Measurements from ENCODE around the gene BLOC1S5. TPM values are rescaled to one million over a fixed set of nuclear protein-coding genes. Genes with fewer than 3 reads are reported as not detected.
"Not testable (repeated sequence)": the region's sequence is repeated elsewhere in the genome, so short reads cannot be mapped to it uniquely, and the experiment has no call there.

BLOC1S5 gene
- total and polyA plus RNA-seq, 2 of the 13 experiments (the other 11 are each of a cell fraction or from before 2014, with no cell fraction given): 10.5 to 41.5 TPM

DNA sequence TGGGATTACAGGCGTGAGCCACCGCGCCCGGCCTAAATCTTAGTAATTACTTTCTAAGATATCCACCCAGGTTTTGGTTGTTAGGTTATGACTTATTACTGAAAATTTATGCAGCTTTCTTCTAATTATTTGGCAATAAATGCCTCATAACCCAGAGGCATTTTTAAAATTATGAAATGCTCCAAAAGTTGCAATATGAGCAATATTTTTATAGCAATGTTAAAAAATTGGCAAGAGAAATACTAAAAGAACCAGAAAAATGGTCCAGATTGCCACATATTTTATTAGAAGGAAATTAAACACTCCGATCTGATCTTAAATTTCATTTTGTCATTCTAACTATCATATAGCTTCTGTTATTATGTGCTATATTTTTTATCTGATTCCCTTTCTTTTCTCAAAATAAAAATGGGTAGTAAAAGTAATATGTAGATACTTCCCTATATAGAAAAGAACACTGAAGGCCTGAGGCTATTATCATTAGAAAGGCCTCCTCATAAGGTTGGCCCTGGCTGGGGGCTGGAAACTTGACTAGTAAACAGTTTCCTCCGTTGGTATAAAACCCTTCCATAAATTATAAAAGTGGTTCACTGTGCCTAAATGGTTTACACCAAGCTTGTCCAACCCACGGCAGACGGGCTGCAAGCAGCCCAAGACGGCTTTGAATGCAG is 22.1 kb downstream of the BLOC1S5 start:
- CTCF ChIA-PET (ENCODE audit: low intra/inter-chr PET ratio, low total read pairs): no interaction called here
- no TSS peak for BruUV-seq (replicated peaks)
- peaks cover 9 to 32% of the 10 kb centered on the region in 2 experiments for H3K36me3 ChIP-seq (replicated peaks in 1 of 2; ENCODE audit: control insufficient read depth in 1 of 2, insufficient read depth in 2 of 2, low read length in 2 of 2)

DNA sequence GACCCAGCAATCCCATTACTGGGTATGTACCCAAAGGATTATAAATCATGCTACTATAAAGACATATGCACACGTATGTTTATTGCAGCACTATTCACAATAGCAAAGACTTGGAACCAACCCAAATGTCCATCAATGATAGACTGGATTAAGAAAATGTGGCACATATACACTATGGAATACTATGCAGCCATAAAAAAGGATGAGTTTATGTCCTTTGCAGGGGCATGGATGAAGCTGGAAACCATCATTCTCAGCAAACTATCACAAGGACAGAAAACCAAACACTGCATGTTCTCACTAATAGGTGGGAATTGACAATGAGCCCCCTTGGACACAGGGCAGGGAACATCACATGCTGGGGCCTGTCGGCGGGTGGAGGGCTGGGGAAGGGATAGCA is 30.1 kb downstream of the BLOC1S5 start:
- H3K27ac ChIP-seq (ENCODE audit: extremely low read length, insufficient read depth, low read length); CTCF ChIA-PET (ENCODE audit: low intra/inter-chr PET ratio, low total read pairs); H3K4me3 ChIP-seq (replicated peaks in 1 of 3; ENCODE audit: insufficient read depth in 1 of 3, low read depth in 2 of 3, low read length in 3 of 3); H2AFZ ChIP-seq (ENCODE audit: low read length); H3K4me1 ChIP-seq (ENCODE audit: insufficient read depth, low read length); H4K20me1 ChIP-seq (ENCODE audit: insufficient read depth, low read length); intact Hi-C loops (cut with micrococcal nuclease; ENCODE audit: unreplicated experiment); H3K4me2 ChIP-seq (ENCODE audit: low read depth, low read length); POLR2A ChIA-PET; BruUV-seq (replicated peaks); in situ Hi-C loops (cut with HindIII; ENCODE audit: extremely low pct_ligation_motif_present, low pct_unique_long_range_greater_than_20kb); ATAC-seq; H3K9me3 ChIP-seq (ENCODE audit: low read length); FAIRE-seq; DNase-seq (ENCODE audit: low spot score); H3K27me3 ChIP-seq (ENCODE audit: control insufficient read depth in 1 of 2, insufficient read depth in 2 of 2, low read length in 2 of 2); H3K9ac ChIP-seq (ENCODE audit: insufficient read depth, low read depth, low read length); H3K36me3 ChIP-seq (replicated peaks in 1 of 2; ENCODE audit: control insufficient read depth in 1 of 2, insufficient read depth in 2 of 2, low read length in 2 of 2): not testable (repeated sequence)
- H3K79me2 ChIP-seq (ENCODE audit: insufficient read depth, low read length): peaks cover 68% of the 10 kb centered on the region
- WGBS (ENCODE audit: low lambda C conversion rate): 94% methylated on average over 3 of the region's 3 CpGs

More for the DNA sequence above, 22.1 kb downstream of the BLOC1S5 start:
- TF ChIP-seq ZNF567 (CRISPR knock-in tag; IDR thresholded peaks at IDR 0.05; ENCODE audit: borderline replicate concordance): no peak
- TF ChIP-seq, protein P1, sequence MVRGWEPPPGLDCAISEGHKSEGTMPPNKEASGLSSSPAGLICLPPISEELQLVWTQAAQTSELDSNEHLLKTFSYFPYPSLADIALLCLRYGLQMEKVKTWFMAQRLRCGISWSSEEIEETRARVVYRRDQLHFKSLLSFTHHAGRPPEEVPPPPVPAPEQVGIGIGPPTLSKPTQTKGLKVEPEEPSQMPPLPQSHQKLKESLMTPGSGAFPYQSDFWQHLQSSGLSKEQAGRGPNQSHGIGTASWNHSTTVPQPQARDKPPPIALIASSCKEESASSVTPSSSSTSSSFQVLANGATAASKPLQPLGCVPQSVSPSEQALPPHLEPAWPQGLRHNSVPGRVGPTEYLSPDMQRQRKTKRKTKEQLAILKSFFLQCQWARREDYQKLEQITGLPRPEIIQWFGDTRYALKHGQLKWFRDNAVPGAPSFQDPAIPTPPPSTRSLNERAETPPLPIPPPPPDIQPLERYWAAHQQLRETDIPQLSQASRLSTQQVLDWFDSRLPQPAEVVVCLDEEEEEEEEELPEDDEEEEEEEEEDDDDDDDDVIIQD (CRISPR knock-in tag; IDR thresholded peaks at IDR 0.05; ENCODE audit: low read depth): no peak
- Histone ChIP-seq H2AFZ (ENCODE audit: low read length) (no peak overlapping the region), H3K9me3 (ENCODE audit: low read length) (no peaks in the 10 kb centered on the region), H3K79me2 (ENCODE audit: insufficient read depth, low read length) (peaks cover 14% of the 10 kb centered on the region), H3K27me3 (ENCODE audit: control insufficient read depth in 1 of 2, insufficient read depth in 2 of 2, low read length in 2 of 2) (no peaks in the 10 kb centered on the region), H3K4me2 (ENCODE audit: low read depth, low read length) (no peak overlapping the region), H4K20me1 (ENCODE audit: insufficient read depth, low read length) (no peaks in the 10 kb centered on the region), H3K4me1 (ENCODE audit: insufficient read depth, low read length) (0 out of 2 replicates have a peak, but pooled peaks cover 6% of the 10 kb centered on the region), H3K4me3 (replicated peaks in 1 of 3; ENCODE audit: insufficient read depth in 1 of 3, low read depth in 2 of 3, low read length in 3 of 3) (no peak overlapping the region), H3K9ac (ENCODE audit: insufficient read depth, low read depth, low read length) (no peak overlapping the region), H3K27ac (ENCODE audit: extremely low read length, insufficient read depth, low read length) (no peak overlapping the region)
- DNase-seq (ENCODE audit: low spot score) (no peak), FAIRE-seq (no peak), ATAC-seq (no peak)
- intact Hi-C loops (cut with micrococcal nuclease; ENCODE audit: unreplicated experiment) (no loop called here), in situ Hi-C loops (cut with HindIII; ENCODE audit: extremely low pct_ligation_motif_present, low pct_unique_long_range_greater_than_20kb) (no loop called here)
- POLR2A ChIA-PET: no interaction called here
- 98% methylated on average over 9 of the region's 9 CpGs for WGBS (ENCODE audit: low lambda C conversion rate)
